PC-9 (cell line): ENCODE data around the gene SORBS2.

ENCODE experiments used
- CTCF ChIP-seq: fragments of 200-600 bp; sonication (generic); conservative IDR thresholded peaks from 2 replicates; pipeline ENCODE4 v1.6.1; 2017; ENCODE audit warnings: mixed run types, antibody characterized with exemption, mild to moderate bottlenecking, moderate library complexity
- EZH2 ChIP-seq: fragments of 200-600 bp; sonication (generic); IDR thresholded peaks from 2 replicates; pipeline ENCODE4 v1.8.0; 2017; ENCODE audit warnings: antibody characterized with exemption, low read depth

- TF ChIP-seq CTCF (no peak), EZH2 (no peak)
Measured at GRCh38 chr4:185835336-185835735, 23.3 kb upstream of the SORBS2 start.
